HG03064 (cell line): Measurements from ENCODE around the gene TECTA.
"Not testable (repeated sequence)": the region's sequence is repeated elsewhere in the genome, so short reads cannot be mapped to it uniquely, and the experiment has no call there.

ENCODE experiments used
- ATAC-seq: cut with Tn5 transposase; IDR thresholded peaks from one replicate; pipeline ENCODE4 v1.9.1; 2021; ENCODE audit warnings: low read depth; ENCODE audit not compliant: unreplicated experiment

Gene TECTA

DNA sequence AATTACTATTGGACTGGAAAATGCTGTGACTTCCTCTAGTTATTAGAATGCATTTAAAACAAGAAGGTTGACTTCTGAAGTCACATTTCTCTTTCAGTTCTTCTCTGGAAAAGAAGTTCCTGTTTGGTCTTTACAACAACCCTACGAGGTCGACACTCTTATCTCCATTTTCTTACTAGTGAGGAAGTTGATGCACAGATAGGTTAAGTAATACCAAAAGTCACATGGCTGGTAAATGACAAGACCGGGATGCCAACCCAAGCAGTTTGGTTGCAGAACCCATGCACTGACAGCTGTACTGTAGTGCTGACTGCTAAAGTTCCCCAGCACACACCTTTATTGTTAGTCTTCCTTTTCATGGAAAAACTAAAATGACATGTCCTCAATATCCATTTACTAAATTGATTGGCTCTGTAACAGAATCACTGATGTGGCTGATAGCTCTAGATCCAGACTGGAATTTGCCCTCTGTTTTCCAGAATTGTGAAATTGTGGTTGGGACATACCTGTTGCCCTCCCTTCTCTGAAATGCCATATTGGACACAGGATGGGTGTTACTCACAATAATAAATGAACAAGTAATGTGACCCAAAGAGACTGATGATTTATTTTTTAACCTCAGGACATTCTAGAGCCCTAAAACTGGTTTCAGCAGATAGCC lies 9.4 kb upstream of the TECTA start:
- no peak for ATAC-seq

DNA sequence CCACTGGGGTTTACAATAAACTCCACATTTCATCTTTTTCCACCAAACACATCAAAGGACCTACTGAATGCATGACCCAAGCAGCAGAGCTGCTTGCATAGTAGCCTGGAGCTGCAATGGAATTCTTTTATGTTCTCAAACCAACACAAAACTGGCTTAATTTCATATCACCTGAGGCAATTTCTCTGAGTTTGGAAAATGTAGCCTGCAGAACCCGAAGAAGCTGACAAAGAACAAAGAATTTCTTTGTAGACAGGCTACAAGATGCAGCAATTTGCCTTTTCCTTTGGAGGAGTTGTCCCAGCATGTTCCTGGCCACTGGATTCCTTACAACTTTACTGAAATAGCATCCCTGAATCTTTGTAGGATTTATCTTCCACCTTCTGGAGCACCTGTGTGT lies 5.5 kb upstream of the TECTA start:
- no peak for ATAC-seq

DNA sequence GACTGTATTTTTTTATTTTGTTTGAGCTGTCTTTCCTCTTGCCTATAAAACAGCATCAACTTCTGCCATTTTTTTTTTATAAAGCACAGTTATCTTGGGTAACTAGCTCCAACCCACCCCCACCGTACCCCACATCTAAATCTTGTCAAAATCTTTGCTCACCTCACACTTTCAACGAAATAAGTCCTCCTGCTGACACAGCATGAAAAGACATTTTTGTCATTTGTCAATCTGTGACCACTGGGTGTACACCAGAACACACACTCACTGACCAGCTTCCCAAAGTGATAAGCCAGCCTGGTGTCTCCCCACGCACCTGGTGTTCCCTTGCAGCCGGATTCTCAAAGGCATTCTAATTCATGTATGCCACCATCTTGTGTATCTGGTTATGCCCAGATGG lies 1.7 kb upstream of the TECTA start:
- no peak for ATAC-seq

DNA sequence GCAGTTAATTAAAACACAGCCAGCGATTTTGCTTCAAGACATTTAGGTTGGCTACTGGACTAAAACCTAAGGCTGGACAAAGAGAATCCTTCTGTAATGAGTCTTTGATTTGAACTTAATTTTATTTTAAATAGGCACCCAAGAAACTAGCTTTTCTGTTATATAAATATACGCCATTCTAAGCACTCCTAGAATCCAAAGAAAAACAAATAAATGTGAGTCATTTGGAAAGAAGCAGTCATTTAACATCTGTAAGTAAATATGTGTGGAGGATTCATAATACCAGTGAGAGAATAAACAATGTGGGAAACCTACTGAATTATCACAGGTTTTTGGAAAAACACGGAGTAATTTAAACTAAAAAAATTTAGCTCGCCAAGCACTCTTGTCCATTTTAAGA lies 1.2 kb upstream of the TECTA start:
- ATAC-seq = no peak

DNA sequence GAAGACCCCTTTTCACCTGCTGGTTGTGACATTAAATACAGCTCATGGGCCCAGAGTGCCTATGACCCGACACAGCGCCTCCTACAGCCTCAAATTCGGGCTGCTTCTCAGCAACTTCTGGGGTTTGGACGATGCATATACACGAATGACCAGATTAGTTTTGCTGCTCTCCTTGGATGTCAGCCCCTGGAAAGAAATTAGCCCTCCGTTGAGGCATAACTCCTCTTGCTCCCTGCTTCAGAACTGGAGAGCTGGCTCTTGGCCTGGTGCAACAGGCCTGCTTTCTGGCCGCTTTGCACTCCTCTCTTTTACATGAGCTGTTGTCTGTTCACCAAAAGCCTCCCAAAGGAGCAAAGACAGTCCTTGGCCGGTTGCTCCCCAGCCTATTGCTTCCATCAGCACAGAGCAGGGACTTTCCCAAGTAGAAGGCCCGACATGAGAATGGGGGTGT lies 3.3 kb downstream of the TECTA start:
- no peak for ATAC-seq

DNA sequence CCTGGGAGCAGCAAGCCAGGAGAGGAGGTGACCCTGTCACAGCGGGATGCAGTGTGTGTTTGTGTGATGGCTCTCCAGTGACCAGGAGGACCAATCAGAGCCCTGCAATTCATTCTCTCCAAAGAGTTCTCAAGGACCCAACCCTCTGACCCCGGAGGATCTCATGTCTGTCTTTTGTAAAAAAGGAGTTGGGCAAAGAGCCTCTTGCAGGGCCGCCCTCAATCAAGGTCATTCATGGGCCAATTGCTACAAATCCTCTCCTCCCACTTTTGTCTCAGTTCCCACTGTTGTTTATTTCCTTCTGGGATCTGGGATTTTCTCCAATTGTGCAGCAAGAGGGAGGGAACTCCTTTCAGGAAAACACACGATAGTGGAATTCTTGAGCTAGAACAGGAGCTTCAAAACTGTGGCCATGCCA lies 4.0 kb downstream of the TECTA start:
- no peak for ATAC-seq

DNA sequence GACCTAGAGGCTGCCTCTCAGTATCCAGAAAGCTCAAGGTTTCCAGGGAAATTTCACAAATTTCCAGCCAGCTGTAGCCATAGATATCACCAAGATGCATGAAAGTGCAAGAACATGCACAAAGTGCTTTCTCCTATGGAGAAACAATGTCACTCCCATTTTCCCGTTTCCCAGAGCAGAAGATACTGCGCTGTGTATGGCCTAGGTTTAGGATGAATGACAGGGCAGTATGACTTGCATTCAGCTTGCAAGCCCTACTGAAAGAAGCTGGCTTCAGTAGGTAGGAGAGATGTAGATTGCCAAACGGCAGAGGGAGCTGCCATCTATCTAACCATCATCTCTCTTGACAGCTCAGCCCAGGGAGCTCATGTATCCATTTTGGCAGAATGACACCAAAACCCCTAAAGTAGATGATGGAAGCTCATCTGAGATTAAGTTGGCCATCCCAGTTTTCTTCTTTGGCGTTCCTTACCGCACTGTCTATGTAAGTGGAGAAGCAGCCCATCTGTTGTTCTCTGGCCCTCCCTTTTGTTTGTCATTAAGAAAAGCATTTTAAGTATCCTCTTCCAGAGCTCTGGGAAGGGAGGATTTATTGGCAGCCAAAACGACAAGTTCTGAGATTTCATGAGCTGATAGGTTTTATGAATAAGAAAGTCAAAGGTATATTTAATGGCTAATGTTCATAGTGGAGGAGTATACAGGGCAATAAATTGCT lies 4.6 kb downstream of the TECTA start:
- ATAC-seq = no peak

DNA sequence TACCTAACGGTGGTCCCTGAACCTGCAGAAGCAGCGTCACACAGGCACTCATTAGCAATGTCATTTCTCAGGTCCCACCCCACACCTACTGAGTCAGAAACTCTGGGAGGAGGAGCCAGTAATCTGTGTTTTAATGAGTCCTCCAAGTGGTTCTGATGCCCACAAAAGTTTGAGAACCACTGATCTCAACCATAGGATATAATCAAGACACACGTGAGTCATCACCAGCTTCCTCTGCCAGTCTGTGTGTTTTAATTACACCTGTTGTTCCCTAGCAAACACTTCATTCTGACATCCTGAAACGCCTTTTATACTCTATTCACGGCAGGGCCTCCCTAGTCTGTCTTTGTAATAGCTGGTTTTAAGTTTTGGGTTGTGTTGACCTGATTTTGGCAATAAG lies 5.8 kb downstream of the TECTA start:
- ATAC-seq = no peak

DNA sequence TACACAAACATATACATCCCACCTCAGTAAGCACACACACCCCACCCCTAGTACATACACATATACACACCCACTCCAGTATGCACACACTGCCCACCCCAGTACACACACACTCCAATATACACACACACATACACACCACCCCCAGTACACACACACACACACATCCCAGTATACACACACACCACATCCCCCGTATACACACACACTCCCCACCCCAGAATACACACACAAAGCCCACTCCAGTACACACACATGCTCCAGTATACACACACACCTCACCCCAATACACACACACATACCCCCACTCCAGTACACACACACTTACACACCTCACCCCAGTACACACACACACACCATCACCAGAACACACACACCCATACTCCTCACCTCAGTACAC lies 7.4 kb downstream of the TECTA start:
- no peak for ATAC-seq

DNA sequence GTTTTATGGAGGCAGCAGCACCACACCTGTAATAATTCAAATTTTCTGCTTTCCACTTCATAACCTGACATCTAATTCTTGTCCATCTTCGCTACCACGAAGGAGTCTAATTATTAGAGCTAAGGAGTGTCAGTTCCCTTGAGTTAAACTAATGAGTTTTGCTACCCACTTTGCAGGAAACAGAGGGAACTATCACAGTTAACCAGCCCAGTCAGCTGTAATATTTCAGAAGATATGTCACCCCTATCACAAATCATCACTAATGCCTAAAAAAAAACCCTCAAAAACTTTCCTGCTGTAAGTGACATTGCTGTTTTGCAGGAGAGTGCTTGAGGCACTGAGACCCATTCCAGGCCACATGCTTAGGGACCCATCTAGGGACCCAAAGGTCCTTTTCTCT lies 8.4 kb downstream of the TECTA start:
- no peak for ATAC-seq

DNA sequence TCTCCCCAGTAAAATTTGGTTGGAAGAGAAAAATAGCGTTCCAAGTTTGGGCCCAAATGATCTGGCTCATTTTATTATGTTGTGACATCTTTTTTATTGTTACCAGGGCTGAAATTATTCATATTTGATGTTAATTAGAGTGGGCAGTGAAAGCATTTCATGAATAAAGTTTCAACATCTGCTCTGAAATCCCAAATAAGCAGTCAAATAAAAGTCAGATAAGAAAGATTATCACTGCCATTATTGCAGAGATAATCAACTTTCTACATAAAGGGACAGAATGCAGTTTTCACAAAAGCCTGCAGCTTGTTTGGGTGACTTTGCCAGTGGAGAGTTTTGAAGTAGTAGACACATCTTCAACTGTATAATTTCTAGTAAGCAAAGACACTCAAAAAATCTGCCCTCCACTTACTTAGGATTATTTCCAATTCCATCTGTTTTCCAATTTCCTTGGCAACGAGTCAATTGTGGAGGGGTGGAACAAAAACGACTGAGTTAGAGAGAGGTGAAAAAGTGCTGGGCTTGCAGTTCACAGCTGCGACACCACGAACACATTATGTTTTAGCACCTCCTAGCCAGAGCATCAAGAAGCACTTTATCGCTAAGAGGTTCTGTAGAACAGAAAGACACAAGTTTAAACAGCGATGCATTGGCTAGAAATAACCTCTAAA lies 9.0 kb downstream of the TECTA start:
- ATAC-seq = no peak

DNA sequence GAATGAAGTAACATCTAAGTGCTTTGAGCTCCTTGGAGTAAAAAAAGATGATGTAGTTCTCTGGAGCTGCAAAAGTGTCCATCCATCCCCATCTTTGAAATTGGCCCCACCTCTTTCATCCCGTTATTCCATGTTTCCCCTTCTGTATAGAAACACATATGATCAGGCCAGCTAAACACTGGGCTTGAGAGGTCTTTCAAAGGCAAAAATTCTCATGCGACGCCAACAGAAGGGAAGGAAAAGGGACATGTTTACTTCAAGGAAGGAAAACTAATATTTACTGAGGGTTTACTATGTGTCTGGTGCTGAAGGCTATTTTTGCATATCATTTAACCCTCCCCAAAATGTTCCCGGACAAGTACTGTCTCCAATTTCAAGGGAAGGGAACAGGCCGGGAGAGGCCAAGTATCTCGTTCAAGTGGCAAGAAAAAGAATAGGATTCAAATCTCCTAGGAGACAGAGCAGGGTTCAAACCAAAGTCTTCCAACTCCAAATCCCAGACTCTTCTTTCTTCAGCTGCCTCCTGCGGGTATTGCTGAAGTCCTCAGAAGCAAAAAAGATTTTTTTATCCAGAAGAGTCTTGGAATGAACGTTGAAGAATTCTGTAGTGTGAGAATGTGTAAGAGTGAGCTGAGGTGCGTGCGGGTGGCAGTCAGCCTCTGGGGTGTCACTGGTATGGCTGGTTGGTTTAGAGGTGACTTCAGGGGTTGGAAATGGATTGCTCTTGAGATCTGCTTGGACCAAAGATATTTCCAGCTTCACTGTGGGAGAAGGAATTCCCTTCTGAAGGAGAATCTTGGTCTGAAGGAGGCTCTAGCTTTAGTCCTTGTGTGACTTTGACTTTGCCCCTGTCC lies 10.1 kb downstream of the TECTA start:
- no peak for ATAC-seq

DNA sequence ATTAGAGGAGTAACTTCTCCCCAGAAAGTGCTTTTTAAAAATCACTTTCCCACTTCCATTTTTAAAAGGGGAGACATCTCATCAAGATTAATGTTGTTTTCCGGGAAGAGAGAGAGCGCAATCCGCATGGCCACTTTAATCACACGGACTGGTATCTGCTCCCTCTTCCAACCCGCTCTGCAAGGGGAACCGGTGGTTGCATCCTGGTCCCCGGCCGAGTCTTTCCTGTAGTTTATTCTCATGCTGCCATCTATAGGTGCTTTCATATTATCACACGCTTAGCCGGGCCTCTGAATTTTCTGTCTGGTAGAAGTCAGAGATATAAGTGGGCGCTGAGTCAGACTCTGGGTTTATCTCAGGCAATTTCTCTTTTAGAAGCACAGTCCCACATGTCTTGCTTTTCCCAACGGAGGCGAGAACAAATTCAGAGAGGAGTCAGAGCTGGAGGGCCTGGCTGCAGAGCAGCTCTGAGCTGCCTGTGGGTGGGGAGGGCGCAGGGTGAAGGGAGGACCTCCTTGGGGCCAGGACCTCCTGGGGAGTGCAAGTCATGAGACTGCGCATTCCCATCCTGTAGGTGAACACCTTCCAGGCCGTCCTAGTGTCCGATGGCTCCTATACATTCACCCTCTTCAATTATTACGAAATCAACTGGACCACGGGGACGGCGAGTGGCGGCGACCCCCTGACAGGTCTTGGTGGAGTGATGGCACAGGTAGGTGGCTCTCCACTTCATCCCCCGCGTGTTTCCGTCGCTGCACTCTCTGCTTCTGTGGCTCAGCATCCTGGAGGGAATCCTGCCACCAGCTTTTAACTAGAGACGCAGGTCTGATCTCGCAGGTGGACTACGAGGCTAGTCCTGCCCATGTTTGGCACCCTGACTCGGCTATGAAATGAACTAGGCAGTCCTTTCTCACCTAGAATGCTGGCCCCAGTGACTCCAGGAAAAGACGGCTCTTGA lies 11.7 kb downstream of the TECTA start:
- no peak for ATAC-seq

DNA sequence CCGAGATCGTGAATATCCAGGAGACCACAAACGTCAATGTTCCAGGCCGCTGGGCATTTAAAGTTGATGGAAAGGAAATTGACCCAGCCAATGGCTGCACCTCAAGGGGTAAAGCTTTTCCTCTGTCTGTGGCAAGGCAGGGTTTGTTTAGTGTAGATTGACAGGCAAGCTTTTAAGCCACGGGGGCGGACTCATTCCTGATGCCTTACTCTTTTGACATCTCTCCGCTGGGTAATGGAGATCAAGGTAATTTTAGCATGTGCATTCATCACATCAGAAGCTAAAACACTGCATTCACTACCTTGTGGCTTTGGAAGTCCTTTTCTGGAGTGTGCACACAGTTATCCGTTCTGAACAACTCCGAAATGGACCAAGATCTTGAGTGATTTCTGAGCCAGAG lies 12.6 kb downstream of the TECTA start:
- ATAC-seq = no peak

DNA sequence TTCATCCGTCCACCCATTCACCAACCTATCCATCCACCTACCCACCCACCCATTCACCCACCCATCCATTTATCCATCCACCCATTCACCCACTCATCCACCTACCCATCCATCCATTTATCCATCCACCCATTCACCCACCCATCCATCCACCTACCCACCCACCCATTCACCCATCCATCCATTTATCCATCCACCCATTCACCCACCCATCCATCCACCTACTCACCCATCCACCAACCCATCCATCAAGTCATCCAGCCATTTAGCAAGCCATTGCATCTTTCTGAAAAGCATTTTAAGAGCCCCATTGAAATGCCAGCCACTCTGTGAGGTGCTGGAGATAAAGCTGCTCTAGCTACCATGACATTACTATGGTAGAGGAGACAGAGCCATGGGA lies 14.0 kb downstream of the TECTA start:
- not testable (repeated sequence) for ATAC-seq

DNA sequence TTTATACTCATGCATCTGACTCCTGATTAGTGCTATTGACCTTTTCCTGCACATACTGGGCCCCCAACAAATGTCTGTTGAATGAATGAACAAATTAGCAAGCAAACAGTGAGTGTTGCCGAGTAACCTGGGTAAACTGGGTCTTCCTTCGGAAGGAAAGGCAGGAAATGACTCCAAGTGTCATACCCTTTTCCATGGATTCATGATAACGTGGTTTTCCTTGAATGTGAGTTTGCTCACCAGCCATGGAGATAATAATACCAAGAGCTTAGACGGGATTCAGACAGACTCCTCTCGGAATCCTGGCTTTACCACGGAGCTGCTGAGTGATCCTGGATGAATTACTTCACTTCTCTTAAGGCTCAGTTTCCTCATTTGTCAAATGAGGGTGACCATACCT lies 16.7 kb downstream of the TECTA start:
- ATAC-seq = no peak

DNA sequence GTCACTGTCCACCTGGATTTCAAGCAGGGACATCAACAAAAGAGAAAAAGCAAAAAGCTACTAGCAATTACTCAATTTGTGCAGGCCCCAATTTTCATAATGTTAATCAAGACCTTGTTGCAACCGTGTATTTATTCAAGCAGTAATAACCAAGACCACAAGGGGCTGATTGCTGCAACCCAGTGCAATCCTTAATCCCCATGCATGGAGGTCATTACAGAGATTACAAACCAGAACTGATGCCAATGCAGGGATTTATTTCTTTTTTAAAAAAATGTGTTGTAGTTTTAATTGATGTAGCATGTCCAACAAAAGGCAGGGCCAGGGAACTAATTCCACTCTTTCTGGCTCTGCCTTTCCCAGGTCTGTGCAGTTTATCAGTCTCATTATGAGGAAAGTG lies 18.4 kb downstream of the TECTA start:
- no peak for ATAC-seq

DNA sequence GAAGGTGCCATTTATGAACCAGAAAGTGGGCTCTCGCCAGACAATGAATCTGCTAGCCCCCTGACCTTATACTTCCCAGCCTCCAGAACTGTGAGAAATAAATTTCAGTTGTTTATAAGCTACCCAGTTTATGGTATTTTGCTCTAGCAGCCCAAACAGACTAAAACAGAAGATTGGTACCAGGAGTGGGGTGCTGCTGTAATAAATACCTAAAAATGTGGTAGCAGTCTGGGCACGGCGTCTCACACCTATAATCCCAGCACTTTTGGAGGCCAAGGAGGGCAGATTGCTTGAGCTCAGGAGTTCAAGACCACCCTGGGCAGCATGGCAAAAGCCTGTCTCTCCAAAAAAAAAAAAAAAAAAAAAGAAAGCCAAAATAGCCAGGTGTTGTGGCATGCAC lies 21.3 kb downstream of the TECTA start:
- no peak for ATAC-seq

DNA sequence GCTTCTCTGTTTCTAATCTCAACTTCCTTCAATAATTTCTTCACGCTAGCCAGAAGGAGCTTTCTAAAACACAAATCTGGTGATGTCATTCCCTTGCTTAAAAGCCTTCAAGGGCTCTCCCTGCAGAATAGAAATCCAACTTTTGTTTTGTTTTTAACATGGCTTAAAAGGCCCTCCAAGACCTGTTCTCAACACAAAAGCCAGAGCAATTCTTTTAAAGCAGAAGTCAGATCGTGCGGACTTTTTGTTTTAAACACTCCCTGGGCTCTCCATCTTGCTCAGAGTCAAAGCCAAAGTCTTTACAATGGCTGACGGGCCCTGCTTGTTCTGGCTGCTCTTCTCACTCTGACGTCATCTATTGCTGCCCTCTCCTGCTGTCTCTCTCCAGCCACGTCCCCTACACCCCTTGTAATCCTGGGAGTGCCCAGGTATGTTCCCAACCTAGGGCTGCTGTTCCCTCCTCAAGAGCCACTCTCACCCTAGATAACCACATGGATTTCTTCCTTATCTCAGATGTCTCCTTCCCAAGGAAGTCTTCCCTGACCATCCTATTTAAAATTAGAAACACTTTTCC lies 22.5 kb downstream of the TECTA start:
- no peak for ATAC-seq

DNA sequence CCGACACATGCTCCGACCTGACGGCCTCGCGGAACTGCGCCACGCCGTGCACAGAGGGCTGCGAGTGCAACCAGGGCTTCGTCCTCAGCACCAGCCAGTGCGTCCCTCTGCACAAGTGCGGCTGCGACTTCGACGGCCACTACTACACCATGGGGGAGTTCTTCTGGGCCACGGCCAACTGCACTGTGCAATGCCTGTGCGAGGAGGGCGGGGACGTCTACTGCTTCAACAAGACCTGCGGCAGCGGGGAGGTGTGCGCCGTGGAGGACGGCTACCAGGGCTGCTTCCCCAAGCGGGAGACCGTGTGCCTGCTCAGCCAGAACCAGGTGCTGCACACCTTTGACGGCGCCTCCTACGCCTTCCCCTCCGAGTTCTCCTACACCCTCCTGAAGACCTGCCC lies 26.8 kb downstream of the TECTA start:
- no peak for ATAC-seq
